ENCODE measurements around the gene PGLYRP3.

The PGLYRP3 gene

GRCh38 chr1:153253693-153254092, 59.1 kb downstream of the PGLYRP3 start:
- no peak for DNase-seq

- DNase-seq: no peak
Measured at GRCh38 chr1:153253076-153253475, 59.7 kb downstream of the PGLYRP3 start.

GRCh38 chr1:153251988-153252387, 60.8 kb downstream of the PGLYRP3 start:
- no peak for DNase-seq

GRCh38 chr1:153251562-153251961, 61.2 kb downstream of the PGLYRP3 start:
- DNase-seq: no peak

GRCh38 chr1:153251087-153251486, 61.7 kb downstream of the PGLYRP3 start:
- DNase-seq: no peak

- no peak for DNase-seq
Measured at GRCh38 chr1:153250166-153250565, 62.6 kb downstream of the PGLYRP3 start.

GRCh38 chr1:153248176-153248879, 64.4 kb downstream of the PGLYRP3 start:
- no peak for DNase-seq
